Activated CD8-positive, alpha-beta memory T cell treated with anti-CD3 and anti-CD28 coated beads for 1 hour (primary cell): ENCODE data around the gene AKAP13.

Experiments used
- DNase-seq, 2 donors: peaks; one replicate each; pipeline ENCODE4 v3.0.0-alpha.2; 2020; ENCODE audit warnings: low read depth in 1 of 2; ENCODE audit errors: extremely low read depth in 1 of 2

Gene AKAP13

DNA sequence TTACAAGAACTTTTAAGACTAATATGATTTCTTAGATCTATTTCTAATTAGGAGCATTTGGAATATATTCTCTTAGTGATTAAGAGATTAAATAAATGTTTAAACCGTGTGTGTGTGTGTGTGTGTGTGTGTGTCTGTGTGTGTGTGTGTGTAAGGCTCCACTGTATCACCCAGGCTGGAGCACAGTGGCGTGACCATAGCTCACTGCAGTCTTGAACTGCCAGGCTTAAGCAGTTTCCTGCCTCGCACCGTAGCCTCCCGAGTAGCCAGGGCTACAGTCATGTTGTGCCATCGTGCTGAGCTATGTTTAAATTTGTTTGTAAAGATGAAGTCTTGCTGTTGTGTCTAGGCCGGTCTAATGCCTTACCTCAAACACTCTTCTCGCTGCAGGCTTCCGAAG, 305.0 kb downstream of the AKAP13 start:
- DNase-seq = no peak

DNA sequence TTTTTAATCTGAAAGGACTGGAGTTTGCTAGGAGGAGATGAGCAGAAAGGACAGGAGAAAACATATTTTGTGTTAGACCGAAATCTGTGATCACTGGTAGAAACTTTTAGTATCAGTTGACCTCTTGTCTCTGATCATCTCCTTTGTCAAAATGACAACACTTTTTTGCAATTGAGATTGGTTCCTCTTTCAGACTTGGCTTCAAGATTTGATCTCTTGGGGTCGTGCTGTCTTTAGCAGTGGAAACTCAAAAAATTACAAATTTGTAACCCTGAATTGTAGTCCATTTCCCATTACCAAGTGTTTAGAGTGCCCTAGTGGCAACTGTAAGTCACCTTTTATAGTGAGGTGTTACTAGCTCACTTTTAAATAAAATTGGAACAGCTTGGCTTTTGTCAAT, 306.9 kb downstream of the AKAP13 start:
- DNase-seq = no peak

DNA sequence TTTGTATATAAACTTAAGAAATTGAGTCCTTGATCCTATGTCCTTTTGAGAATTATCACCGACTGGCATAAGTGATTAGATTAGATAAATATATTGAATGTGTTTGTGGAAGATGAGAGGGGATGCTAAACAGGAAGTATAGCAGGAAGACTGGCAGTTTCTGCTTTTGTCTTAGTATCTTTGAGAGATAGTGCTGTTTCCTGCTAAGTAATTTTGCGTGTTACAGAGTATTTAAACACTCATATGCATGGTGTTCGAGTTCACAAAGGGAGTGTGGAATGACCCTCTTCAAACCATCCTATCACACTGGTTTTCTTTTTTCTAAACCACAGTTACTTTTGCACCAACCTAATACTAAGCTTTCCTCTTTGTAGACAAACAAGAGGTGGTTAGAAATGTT, 308.3 kb downstream of the AKAP13 start:
- no peak for DNase-seq

DNA sequence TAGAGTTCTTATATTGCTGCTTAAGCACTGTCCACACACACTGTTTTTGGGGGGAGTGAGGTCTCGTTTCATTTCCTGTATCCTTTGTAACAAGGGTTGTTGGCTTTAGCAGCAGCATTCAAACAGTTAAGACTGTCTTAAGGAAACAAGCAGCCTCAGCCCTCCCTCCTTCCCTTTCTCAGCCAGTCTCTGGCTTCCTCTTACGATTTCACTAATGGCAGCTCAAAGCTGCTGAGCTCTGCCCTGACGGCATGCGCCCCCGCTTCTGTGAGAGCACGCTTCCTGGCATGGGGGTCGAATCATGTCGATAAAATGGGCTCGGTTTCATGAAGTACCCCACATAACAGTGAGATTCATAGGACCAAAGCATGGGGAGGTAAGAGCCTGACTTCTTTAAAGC, 309.3 kb downstream of the AKAP13 start:
- DNase-seq = peak in 1 of 2 donors; percentile 34

DNA sequence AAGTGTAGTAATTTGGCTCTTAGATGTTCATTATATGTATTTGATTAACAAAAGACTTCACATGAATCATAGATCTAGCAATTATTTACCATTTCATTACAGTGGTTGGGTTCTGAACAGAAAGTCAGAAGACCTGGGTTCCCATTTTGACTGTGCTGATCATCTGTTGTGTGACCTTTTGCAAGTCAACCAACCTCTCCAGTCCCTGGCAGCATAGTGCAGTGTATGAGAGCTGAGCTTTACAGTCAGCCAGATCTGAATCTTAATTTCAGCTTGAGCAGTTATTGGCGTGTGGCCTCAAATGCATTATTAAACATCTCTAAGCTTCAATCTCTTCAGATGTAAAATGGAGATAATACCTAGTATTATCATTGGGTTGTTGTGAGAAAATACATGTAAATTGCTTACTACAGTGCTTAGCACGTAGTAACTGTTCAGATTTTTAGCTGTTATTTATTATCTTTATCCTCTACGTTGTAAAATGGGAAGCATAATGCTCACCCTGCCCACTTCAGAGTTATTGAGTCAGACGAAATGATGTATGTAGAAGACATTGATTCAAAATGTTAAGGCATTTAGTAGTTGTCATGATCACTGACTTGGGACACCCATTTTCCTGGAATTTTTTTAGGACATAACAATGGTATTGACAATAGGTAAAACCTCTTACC, 310.3 kb downstream of the AKAP13 start:
- no peak for DNase-seq

DNA sequence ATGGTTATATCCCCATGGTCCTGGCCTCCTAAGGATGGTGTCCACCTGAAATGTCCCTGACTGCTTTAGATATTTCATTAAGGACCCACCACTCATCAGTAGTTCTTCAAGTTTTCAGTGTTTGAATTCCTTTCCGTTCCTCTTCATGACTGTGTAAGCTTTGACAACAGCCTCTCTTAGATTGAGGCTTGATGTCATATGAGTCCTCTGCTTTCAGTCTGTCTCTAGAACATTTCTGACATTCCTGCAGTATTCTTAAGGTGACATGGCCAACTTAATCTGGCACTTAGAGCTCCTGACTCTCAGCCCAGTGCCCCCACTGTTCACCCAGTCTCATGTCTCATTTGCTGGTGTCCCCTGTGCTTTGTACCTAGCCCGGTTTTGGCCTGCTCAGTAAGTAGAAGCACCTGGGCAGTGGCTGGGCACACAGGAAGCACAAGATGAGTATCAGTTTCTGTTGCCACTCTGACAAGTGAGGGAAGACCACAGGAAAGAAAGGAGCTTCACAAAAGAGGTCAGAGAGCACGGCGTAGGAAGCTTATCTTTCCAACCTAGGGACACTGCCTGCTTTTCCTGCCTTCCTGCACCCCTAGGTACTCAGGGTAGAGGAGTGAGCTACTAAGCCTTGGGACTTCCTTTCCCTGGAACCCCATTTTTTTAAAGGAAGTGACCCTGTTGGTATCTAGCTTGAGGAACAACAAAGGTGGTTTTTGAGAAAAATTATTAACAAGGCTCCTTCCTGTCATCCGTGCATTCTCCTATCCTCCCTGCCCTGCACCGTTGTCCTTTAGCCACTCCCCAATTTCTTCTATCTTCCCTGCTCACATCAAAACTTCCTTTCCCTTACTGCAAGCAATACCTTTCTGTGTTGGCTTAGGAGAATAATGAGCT, 311.2 kb downstream of the AKAP13 start:
- no peak for DNase-seq

DNA sequence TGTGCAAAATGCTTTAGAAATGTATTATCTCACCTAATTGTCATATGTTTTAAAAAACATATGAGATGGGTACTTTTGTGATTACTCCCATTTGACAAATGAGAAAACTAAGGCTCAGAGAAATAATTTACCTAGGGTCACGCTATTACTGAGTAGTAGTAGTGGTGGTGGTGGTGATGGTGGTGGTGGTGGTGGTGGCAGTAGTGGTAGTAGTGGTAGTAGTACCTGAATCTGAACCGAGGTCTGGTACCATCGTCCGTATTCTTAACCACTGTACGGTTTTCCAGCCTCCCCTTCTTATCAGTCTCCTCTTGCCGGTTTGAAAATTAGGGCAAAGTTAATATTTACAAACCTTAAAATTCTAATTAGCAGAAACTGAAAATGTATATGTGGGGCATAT, 311.9 kb downstream of the AKAP13 start:
- DNase-seq = no peak

DNA sequence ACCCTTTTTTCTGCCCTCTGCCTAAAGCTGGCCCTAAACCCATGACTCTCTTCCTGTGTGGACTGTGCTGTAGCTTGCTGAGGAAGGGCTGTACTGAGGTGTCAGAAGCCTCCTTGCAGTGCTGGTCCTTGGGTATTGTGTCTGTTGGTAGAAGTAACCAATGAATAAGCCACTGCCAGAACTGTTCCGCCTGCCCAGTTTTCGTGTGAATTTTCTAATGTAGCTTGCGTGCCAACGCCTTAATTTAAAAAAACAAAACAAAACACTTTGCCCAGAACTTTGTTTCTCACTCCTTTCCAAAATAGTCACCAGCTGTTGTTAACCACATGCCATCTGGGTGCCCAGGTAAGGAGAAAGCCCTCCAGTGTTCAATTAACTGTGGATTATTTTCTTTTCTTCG, 312.5 kb downstream of the AKAP13 start:
- DNase-seq = no peak

DNA sequence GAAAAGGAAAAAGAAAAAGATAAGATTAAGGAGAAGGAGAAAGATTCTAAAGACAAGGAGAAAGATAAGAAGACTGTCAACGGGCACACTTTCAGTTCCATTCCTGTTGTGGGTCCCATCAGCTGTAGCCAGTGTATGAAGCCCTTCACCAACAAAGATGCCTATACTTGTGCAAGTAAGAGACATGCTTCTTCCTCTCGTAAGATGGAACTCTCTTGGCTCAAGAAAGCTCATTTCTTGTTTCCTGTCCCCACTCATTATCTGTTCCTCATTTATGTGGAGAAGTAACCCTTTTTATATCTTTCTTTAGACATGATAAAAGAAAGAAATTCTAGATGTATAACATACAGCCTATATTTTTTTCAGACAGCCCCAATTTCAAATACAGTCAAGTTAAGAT, 312.9 kb downstream of the AKAP13 start:
- DNase-seq = no peak

DNA sequence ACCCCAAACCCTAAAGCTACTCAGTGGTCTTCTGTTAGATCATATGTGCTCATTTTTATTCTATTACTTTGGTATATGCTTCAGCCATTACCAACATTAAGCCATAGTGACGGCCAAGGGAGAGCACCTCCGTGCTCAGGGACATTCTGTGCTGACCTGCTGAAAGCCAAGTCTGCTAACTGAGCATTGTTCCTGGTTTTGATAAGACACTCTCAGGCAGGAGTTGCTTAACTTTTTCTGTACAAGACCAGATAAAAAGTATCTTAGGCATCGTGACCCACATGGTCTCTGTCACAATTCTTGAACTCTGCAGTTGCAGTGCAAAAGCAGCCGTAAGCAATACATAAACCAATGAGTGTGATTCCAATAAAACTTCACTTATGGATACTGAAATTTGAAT, 313.7 kb downstream of the AKAP13 start:
- no peak for DNase-seq

DNA sequence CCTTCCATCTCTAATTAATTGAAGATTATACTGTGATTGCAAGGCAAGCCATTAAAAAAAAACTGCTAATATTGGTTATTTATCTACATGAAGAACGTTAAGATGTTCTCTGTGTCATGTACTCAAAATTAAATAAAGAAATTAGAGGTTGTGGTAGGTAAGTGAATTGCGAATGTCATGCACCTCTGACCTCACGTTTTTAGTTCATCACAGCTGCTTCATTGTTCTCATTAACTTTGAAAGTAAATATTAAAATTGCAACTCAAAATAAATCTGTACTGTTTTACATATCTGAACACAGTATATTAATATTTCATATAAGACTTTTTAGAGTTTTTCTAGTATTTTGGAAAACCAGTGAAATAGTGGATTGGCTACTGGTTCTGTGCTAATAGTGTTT, 320.4 kb downstream of the AKAP13 start:
- no peak for DNase-seq

DNA sequence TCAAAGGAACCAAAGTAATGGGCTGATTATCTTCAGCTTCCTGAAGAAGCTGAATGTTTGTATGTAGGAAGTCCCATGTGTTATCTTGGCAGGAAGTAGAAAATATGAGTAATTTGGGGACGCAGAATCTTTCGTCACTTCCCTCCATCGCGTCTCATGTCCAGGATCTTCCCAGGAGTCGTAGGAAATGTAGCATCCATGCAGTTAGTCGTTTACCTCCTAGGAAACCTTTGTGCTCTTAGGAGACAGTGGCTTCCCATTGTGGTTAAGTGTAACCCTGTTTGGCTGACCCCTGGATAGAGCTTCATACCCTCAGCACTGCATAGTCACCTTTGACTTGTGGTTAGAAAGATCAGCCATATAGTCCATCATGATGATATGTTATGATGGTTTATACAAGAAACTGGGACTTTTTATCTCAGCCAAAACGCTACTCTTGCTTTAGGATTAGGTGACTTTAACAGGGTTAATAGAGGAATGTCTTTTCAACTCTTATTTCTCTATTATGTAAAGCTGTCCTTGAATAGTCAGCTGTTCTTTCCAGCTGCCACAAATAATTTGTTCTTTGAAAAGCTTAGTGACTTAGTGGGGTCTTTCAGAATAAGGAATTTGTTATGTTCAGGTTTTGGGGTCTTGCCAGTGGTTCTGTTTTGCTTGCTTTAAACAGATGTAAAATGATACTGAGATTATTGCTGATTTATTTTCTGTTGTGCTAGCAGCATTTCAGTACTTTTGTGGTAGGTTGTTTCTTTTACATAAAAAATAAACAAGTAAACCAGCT, 322.1 kb downstream of the AKAP13 start:
- no peak for DNase-seq

DNA sequence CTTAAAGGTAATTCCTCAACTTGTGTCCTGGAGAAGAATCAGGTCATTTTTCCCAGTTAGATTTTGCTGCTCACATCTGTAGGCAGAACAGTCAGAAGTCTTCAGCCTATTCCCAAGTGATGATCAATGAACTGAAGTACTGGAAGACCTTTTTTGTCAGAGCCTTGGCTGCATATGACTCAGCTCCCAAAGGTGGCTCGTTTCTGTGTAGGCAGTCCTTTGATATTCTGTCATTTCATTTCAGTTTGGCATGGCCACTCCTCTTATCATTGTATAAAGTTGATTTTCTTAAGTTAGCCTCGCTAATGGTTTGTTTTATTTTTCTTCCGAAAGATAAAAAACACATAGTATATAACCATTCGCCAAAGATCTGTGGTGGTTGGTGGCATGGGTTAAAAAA, 323.7 kb downstream of the AKAP13 start:
- no peak for DNase-seq

DNA sequence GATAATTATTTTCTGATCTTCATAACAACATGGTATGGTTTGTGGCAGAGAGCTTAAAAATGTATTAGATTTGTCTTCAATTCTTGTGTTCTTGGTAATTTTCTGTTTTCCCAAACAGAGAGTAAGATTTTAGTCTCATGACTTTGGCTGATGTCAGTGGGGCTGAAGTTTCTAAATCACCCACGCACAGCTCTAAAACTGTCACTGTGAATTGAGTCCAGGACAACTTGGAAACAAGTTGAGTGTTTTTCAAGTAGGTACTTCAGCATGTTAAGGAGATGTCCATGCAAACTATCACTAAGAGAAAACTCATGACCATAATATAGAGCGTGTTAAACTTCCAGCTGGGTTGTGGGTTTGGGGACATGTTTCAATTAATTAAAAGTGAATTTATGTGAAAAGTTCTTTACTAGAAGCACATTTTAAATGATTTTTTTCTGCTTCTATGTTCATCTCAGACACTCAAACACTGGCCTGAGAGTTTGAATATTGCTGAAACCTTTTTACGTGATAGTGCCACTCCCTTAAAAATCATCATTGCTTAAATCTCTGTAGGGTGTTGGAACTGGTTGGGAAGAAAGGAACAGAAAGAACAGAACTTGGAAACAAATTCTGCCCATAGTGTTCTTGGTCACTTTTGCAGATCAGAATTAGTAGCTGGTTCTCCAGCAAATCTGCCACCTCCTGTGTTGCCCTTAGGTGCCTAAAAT, 324.5 kb downstream of the AKAP13 start:
- DNase-seq = no peak

DNA sequence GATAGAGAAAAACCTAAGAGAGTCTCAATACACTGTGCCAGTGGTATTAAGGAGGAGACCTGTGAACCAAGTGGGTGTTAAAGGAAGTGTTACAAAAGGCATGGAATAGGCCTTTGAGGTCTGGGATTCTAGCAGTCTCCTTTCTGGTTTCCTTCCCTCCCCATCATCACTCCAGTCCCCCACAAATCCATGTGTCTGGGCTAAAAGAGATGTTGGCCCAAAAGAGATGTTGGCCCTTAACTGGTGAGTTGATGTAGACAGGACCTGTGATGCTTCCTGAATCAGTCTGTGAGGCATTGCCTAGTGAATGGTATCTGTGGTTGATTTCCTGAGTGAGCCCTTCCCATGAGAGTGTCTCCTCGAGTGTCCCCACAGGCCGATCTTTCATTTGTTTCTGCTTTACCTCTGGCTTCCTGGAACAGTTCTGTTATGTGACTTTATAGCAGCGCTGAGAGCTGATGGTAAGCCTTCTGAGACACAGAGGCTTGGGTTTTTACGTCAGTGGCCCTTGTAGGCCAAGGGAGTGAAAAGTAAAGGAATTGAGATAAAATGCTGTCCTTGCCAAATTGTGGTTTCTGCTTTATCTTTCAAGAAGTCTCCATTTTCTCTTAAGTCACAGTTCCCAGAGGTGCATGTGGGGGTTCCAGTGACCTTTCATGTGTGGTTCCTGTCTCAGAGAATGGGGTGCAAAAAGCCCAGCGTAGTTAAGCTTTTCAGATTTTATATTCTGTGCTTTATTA, 326.5 kb downstream of the AKAP13 start:
- DNase-seq = no peak

DNA sequence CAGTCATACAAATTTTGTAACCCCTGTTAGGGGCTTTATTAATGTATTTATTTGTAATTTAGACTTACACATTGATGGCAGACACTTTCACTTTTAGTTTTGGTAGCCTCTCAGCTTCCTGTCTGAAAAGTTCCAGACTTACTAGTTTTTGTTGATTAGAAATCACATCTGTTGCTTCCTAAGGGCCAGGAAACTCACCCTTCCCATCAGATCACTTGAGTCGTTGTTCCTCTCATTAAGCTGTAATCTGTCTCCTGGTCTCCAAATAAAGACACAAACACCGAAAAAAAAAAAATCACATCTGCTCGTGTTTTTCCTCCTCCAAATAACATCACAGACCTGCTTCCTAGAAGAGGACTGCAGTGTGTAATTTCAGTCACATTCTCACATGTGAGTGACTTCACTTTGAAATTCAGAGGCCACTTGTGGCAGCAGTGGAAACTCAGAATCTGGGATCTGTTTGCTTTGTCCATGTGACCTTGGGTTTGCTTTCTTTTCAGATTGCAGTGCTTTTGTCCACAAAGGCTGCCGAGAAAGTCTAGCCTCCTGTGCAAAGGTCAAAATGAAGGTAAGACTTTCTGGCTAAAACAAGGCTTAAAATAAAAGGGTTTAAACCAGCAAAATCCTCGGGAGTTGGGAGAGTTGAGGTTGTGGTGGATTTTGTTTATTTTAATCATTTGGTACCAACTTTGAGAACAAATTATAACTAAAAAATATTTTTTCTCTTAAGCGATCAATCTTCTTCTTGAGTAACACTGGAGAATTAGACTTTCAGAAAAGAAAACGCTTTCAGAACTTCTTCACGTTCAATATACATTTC, 327.3 kb downstream of the AKAP13 start:
- DNase-seq = no peak

DNA sequence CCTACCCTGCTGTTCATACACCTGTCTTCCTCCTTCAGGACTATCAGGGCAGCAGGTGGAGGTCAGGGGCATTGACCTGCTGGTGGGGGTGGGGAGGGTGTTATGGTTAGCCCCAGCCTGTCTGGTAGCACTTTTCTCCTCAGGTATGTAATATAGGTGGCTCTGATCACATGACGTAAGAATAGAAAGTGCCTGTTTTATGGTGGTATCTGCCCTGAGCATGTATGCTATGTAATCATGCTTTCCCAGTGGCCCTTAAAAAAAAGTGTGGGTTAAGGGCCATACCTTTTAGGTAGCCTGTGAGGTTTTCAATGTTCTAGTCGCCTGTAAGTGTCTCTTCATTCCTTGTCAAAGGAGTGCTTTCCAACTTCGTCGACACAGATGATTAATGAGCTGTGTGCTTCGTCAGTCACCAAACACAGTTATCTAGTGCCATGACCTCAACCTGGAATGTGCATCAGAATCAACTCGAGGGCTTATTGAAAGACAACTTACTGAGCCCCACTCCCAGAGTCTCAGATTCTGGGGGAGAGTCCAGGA, 328.1 kb downstream of the AKAP13 start:
- no peak for DNase-seq

DNA sequence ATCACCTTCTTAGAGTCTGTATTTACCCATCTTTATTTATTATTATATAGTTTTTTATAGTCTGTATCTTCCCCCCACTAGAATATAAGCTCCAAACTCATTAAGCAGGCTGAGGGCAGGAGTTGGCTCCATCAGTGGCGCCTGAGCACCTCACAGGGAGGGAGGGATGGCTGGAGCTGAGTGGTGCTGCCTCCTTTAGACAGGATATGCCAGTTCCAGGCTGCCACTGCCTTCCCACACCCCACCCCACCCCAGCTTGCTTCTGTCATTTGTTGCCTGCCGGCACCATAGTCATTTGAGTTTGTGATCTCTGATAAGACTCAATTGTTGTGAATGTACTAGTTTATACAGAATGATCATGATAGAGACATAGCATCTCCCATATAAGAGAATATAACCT, 328.8 kb downstream of the AKAP13 start:
- DNase-seq = no peak

DNA sequence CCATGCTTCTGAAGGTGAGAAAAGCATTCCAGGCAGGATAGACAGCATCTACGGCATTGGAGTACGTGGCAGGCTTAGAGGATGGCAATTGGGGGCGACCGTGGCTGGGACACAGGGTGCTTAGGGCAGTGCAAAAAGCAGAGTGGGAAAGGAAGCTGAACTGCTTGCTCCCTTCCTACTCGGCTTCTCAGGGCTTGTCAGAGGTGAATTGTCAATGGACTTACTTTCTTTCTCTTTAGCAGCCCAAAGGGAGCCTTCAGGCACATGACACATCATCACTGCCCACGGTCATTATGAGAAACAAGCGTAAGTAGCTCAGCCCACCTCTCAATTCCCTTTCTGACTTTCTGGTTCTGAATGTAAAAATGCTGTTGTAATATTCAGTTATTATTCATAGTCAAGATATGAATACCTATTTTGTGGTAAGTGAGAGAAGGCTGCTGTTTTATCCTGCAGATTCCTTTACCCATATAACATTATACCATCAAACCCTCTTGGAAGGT, 330.0 kb downstream of the AKAP13 start:
- DNase-seq = no peak
